IMR-90 (cell line): Measurements from ENCODE around the gene KAT2B.

Experiments used
- BHLHE40 ChIP-seq: fragments of 150-350 bp; IDR thresholded peaks from 2 replicates; pipeline ENCODE4 v1.6.1; 2016; ENCODE audit warnings: mild to moderate bottlenecking, low read depth, low read length
- CEBPB ChIP-seq: IDR thresholded peaks from 2 replicates; pipeline ENCODE4 v1.6.1; 2012; ENCODE audit warnings: low read depth, low read length, improper control_type of control experiment
- CHD1 ChIP-seq: IDR thresholded peaks from 2 replicates; pipeline ENCODE4 v1.6.1; 2012; ENCODE audit warnings: low read depth, low read length, improper control_type of control experiment
- CTCF ChIP-seq: conservative IDR thresholded peaks from 2 replicates; pipeline ENCODE4 v1.5.1; 2012; ENCODE audit warnings: mild to moderate bottlenecking, low read depth, low read length, improper control_type of control experiment
- ELK1 ChIP-seq: fragments of 150-350 bp; IDR thresholded peaks from 2 replicates; pipeline ENCODE4 v1.6.1; 2016; ENCODE audit warnings: low read depth, mild to moderate bottlenecking, low read length, moderate library complexity, borderline replicate concordance
- FOS ChIP-seq: fragments of 150-350 bp; IDR thresholded peaks from 2 replicates; pipeline ENCODE4 v1.6.1; 2016; ENCODE audit warnings: low read depth, low read length
- MAFK ChIP-seq: IDR thresholded peaks from 2 replicates; pipeline ENCODE4 v1.6.1; 2012; ENCODE audit warnings: low read depth, low read length, improper control_type of control experiment
- NFE2L2 ChIP-seq: fragments of 150-350 bp; IDR thresholded peaks from 2 replicates; pipeline ENCODE4 v1.6.1; 2016; ENCODE audit warnings: low read depth, mild to moderate bottlenecking, low read length
- POLR2A ChIP-seq: IDR thresholded peaks from 2 replicates; pipeline ENCODE4 v1.6.1; 2012; ENCODE audit warnings: mild to moderate bottlenecking, low read depth, low read length
- RCOR1 ChIP-seq: IDR thresholded peaks from 2 replicates; pipeline ENCODE4 v1.6.1; 2012; ENCODE audit warnings: mild to moderate bottlenecking, low read length, improper control_type of control experiment; ENCODE audit not compliant: insufficient replicate concordance
- SMC3 ChIP-seq: fragments of 150-350 bp; IDR thresholded peaks from 2 replicates; pipeline ENCODE4 v1.6.1; 2016; ENCODE audit warnings: low read depth, mild to moderate bottlenecking, antibody characterized with exemption, low read length, moderate library complexity
- USF2 ChIP-seq: fragments of 150-350 bp; IDR thresholded peaks from 2 replicates; pipeline ENCODE4 v1.6.1; 2017; ENCODE audit warnings: mild to moderate bottlenecking, antibody characterized with exemption, low read length, low read depth

GRCh38 chr3:20037255-20037996 is 2.8 kb upstream of the KAT2B start:
- TF ChIP-seq USF2 (no peak), MAFK (no peak), RCOR1 (no peak), POLR2A (no peak), CTCF (no peak), CHD1 (no peak), BHLHE40 (no peak), NFE2L2 (no peak), CEBPB (no peak), ELK1 (no peak), SMC3 (no peak), FOS (no peak)
